GM21723 (cell line): ENCODE results near the gene SNCAIP.
"Not testable (repeated sequence)": the region's sequence is repeated elsewhere in the genome, so short reads cannot be mapped to it uniquely, and the experiment has no call there.

Source experiments
- ATAC-seq: cut with Tn5 transposase; IDR thresholded peaks from one replicate; pipeline ENCODE4 v1.9.1; 2021; ENCODE audit warnings: mild to moderate bottlenecking, moderate library complexity; ENCODE audit not compliant: unreplicated experiment

SNCAIP gene

DNA sequence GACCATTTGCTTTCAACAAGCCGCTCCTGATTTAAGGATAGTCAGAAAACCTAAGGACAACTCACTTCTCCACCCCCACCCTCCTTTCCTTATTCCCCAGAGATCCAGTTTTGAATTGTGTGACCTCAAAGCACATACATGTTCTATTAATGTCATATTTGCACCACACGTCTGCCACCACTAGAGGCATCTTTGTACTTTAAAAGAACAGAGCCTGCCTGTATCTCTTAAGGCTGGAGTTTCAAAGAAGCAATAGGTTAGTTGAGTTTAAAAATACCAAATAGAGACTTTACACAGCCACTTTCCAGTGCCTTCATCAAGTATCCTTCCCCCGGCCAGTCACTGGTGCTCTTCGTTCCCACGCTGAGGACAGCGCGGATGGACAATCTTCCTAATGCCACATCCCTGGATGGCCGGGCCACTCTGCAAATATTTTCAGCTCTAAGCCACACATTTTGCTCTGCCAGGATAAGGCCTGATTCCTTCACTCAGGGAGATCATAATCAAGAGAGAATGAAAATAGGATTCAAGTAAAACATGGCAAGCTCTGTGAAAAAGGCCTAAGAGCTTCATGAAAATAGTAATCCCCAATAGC is 146.3 kb downstream of the SNCAIP start:
- peak; percentile 86 for ATAC-seq

DNA sequence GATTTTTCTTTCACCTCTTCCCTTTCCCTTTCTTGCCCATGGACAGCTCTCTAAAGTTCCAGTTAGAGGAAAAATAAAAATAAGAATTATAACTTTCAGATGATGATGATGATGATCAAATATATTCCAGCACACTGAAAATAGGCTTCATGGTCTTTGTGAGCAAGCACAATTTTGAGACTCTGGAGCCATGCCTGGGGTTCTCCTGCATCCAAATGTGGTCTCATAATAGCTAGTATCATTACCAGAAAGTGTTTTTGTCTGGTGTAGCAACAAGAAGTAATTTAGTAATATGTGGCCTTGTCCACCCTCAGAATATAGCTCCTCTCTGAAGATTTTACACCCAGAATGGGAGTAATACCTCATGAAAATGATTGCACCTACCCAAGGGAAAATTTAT is 150.4 kb downstream of the SNCAIP start:
- ATAC-seq = no peak

DNA sequence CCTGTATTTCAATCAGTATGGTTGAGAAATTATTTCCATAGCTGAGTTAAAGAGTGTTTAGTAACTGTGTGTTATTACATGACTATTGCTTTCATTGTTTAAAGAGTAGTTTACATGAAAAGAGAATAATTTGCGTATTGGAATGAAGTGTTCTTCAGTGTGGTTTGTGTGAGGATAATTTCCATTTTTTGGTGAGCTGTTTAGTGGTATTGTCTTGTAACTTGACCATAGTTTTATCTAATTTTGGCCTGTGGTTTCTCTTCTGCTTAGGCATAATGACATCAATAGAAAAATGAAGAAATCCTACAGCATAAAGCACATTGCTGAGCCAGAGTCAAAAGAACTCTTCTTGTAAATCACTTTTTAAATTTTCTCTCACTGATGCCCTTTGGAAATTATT is 151.2 kb downstream of the SNCAIP start:
- ATAC-seq = no peak

DNA sequence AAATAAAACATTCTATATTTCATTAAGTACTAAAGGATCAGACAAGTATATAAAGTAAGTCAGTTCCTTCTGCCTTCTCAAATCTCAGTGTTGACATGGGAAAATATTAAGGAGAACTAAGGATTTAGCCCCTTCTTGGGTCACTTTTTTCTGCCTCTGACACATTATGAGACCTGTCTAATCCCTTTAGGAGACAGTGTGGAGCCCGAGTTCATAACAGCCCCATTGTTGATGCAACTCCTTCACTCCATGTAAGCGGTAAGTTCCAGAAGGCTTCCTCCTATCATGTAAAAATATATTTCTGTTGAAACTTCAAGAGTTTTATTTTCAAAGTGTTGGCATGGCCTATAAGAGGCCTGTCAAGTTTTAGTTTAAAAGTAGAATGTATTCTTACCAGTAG is 152.2 kb downstream of the SNCAIP start:
- no peak for ATAC-seq

DNA sequence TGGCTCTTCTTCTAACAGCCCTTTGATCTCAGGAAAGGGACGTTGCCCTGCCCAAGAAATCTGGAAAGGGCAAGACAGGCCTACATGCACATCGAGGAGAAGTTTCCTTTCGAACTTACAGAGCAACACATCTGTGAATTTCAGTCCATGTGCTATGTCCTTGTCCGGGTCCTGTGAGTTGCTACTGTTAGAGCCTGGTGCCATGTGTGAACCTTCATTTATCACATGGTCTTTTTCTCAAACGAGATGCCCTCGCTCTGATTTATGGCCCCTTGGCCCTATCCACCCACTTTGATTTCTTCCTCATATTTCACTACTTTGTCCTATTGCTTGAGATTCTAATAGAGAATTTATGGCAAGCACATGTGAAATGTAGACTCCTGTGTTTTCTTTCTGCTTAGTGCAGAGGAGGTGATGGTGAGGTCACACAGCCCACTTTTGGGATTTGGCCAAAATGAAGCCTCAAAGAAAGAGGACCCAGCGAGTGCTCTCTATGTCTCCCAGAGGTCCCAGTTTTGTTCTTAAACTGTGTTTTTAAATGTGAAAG is 153.1 kb downstream of the SNCAIP start:
- no peak for ATAC-seq

DNA sequence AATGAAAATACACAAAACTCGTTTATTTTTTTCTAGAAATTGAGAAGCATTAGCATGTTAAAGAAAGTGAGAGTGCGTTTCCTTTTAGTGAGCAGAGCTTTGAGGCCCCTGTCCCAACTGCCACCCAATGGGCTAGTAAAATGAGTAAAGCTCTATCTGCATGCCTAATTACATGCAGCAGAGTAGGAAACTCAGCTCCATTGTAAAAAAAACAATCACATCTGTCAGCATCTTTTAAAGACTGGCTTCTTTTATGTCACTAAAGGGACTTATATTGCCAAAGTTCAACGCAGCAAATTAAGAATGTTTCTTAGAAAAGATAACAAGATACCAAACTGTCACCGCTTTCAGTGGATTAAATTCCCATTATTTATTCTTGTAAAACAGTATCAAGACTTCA is 154.0 kb downstream of the SNCAIP start:
- ATAC-seq = no peak

DNA sequence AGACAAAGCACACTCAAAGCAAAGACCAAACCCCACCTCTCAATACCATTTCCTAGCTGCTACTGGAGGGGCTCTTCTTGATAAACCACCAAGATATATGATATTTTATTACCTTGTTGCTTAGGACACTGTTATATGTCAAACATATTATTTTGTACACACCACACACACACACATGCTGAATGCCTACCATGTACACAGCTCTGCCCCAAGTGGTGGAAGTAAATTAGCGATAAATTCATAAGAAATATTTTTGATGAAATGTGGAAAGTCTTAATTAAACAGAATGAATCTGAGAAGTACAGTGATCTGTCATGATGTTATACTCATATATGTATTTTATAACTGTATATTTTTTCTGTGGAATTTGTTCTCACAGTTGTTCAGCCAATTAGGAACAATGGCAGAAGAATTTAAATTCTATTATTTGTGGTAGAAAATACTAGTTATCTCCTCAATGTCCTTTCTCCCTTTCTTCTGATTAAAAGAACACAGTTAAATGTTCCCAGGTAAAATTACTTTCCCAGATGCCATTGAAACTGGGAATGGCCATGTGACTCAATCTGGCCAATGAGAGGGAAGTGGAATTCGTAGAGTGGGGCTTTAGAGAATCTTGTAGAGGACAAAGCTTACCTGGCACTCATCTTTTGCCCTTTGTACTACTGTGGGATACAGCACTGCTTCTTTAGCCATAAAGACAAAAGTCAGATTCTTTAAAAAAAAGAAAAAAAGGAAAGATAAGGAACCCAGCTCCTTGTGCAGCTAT is 156.5 kb downstream of the SNCAIP start:
- no peak for ATAC-seq

DNA sequence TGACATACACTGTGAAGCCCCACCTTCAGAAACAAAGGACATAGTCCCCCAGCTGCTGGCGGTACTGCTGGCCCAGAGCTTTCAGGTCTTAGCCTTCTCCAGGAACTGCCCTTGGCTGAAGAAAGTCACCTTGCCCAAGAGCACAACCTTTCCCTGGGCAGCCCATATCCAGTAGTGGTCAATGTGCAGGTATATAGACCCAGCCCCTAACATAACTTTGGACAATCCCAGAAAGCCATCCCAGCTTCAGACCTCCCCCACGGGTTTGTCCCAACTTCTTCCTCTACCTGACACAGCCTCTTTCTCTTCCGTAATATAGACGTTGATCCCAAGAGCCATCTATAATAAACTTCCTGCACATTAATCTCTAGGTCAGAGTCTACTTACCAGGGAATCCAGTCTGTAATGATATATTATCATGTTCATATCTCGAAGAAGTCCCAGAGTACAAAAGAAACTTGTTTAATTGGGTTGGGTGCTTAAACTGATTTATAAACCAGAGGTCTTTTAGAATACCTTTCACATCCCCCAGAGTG is 157.4 kb downstream of the SNCAIP start:
- ATAC-seq = no peak

DNA sequence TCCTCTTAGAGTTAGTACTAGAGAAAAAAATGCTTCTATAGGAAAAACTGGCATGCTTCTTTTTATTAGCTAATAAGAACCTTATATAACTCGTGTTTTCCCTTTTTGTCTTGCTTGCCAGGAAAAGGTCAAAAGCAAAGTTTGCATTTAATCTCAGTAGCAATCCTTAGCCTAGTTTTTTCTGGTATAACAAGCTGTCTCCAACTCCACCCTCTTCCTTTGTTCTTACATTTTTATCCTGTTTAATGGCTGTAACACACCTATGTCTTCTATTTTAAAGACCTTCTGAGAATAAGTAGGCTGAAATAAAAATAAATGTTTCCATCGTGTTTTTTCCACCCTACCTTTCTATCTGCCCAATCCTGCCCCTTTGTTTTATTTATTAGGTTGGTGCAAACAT is 158.3 kb downstream of the SNCAIP start:
- no peak for ATAC-seq

DNA sequence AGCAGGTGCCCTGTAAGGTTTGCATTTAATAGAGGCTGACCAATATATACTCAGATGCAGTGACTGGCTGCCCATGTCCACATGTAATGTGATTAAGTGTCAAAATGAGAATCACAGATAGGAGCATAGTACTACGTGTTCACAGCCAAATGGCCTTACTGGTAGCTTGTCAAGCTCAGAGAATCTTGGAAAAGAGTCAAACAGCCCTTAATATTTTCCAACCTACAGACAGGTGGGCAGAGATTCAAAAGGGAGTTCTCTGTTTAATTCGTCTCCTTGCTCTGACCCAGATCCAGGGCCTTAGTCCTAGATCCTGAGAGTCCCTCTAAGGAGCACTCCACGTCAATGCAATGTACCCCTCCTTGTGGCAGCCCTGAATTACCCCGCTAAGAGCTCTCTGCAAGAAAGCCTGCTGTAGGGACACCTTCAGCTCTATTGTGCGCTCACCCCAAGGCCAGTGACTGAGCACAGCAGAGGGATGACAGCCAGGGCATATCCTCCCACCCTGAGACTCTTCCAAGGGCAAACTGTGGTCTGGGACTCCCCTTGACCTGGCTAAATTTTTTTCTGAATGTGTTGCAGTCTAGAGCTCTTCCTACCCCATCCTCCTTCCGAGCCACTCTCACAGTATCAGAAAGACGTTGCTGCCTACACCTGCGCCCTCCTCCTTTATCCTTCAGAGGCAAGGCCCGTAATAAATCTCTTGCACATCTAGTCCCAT is 159.2 kb downstream of the SNCAIP start:
- no peak for ATAC-seq

DNA sequence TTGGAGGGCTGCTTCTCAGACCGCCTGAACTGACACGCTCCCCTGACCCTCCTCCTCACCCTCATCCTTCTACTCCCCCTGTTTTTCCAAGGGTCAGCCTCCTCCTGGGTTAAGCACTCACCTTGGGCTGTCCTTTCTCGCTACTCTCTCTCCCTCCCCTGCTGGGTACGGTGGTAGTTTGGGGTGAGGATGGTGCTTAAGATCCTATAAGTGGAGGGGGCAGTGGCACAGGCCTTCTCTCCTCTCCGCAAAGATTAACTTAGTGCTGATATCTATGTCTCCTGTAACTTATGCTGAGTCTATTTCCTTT is 159.7 kb downstream of the SNCAIP start:
- ATAC-seq = no peak

DNA sequence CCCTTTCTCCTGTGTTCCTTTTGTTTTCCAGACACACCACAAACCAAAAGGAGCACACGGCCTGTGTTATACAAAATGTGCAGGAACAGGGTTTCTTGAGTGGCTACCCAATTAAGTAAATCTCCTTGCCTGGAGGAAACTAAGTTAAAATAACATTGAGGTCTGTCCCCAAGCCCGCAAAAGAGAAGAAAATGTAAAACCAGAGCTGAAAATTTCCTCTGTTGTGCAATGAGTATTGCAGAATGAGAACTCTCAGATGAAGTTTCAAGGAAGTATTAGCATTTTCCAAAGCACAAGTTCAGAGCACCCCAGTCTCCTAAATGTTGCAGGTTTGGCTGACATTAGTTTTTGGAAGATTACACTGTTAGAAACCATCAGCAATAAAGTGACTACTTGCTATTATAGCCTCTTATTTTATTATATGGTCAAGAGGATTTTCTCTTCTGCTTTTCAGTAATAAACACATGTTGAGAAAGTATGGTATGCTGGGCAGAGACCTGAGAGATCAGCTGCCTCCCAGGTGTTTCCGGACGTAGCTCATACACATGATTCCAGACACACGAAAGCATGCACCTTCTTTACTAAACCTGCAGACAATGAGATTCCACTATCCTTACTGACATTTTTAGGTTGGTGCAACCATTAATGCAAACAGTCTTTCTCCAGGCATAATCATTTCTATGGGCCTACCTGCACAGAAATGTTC is 161.3 kb downstream of the SNCAIP start:
- ATAC-seq = no peak

DNA sequence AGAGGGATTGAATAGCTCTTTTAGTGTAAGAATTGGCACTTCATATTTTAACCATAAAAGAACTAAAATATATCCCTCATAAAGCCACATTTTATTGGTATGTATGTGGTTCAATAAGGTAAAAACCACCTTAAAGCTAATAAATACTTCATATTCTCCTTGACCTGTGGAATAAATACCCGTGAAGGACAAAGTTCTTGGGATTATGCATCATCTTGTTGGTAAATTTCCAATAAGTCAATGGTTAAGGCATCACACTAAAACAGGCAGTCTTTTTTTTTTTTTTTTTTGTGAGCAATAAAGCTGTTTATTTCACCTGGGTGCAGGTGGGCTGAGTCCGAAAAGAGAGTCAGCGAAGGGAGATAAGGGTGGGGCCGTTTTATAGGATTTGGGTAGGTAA is 161.9 kb downstream of the SNCAIP start:
- ATAC-seq = no peak

DNA sequence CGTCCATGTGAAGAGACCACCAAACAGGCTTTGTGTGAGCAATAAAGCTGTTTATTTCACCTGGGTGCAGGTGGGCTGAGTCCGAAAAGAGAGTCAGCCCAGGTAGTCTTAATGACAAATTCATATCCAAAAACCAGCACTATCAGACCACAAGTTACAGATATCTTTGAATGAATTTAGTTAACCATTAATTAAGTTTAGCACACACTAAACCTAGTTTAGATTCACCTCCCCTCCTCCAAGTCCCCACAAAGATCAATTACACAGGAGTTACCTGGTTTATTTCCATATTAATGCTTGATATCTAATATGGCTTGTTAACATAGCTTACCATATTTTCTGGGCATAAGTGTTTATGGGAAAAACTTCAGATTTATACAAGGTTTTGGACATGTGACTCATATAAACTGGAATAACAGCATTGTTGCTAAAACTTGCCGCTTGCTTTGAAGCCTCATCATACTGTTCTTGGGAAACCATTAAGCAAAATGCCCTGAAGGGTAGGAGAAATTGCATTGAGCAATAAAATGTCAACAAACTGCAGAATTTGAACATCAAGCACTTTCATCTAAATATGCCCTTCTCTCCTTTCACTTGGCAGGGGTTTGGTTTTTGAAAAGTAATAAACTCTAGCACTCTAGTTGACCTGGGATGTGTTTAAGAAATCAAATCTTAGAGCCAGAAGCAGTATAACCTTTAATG is 166.9 kb downstream of the SNCAIP start:
- no peak for ATAC-seq

DNA sequence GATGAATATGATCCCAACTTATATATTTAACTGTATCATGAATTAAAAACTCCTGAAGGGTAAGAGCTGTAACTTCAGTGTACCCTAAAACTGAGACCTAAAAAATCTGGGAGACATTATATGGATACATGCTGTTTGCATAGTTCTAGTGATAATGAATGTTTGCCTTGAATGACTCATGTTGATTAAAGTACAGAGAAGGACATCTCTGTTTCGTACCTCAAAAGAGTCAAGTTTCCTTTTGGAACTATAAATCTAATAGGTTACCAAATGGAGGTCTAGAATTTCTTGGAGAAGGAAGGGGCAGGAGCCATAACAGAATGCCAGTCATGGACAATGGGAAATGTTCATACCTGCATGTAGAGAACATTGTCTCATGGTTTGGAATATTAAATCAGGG is 168.1 kb downstream of the SNCAIP start:
- ATAC-seq = no peak

DNA sequence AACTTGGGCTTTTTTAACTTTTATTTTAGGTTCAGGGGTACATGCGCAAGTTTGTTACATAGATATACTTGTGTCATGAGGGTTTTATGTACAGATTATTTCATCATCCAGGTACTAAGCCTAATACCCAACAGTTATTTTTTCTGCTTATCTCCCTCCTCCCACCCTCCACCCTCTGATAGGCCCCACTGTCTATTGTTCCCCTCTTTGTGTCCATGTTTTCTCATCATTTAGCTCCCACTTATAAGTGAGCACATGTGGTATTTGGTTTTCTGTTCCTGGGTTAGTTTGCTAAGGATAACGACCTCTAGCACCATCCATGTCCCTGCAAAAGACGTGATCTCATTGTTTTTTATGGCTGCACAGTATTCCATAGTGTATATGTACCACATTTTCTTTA is 172.1 kb downstream of the SNCAIP start:
- ATAC-seq = no peak

DNA sequence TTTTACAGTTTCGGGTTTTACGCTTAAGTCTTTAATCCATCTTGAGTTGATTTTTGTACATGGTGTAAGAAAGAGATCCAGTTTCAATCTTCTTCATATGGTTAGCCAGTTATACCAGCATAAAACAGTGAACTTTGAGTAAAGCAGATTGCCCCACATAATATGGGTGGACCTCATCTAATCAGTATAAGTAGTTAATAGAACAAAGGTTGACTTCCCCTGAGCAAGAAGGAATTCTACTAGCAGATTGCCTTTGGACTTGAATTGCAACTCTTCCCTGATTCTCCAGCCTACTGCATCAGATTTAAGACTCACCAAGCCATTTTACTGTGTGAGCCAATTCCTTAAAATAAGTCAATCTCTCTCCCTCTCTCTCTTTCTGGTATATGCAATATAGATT is 173.2 kb downstream of the SNCAIP start:
- ATAC-seq = no peak

DNA sequence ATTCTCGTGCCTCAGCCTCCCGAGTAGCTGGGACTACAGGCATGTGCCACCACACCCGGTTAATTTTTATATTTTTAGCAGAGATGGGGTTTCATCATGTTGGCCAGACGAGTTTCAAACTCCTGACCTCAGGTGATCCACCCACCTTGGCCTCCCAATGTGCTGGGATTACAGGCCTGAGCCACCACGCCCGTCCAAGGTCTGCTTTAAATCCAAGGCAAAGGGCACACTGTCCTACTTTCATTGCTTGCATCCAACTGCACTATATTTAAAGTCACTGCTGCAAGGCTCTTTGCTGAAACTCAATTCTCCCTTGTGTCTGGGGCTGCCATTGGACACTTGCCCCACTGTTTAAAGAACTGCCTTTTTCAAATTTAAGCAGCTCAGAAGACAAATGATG is 174.6 kb downstream of the SNCAIP start:
- ATAC-seq = not testable (repeated sequence)

DNA sequence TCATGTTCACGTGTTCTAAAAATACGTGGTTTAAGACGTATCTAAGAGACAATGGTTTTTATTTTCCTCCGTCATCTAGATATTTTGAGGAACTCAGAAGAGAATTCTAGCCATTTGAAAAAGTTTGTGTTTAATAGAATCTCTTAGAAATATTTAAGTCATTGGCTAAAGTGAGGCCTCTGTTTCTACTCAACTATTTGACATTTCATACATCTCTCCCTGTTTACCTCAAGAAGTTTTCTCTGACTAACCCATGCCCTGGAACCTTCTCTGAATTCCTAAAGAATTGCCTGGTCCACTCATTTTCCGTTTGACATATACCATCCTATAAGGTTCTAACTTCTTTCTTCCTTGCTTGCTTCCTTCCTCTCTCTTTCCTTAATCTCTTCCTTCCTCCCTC is 178.7 kb downstream of the SNCAIP start:
- no peak for ATAC-seq

DNA sequence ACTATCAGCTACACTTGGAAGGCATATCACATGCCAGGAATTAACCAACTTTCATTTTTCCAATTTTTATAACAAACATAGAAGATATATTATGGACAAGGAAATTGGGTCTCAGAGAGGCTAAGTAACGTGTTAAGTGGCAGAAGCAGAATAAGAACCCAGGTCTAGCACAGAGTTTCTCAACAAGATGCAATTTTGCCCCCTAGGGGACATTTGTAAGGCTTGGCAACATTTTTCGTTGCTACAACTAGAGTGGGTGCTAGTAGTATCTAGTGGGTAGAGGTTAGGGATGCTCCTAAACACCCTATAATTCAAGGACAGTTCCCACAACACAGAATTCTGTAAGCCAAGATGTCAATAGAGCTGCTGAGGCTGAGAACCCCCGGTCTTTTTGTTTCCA is 180.6 kb downstream of the SNCAIP start:
- no peak for ATAC-seq
